Mesodermal cell (in vitro differentiated cells): Measurements from ENCODE around the gene C11orf58. TPM values are rescaled to one million over a fixed set of nuclear protein-coding genes. Genes with fewer than 3 reads are reported as not detected.
A peak's percentile ranks its signal among the peaks of the same experiment; 100 is the strongest.

Source experiments
- H3K27ac ChIP-seq: 2 replicates; pipeline ENCODE4 v1.7.0; 2013; ENCODE audit warnings: mild to moderate bottlenecking, low read depth, low read length, moderate library complexity; ENCODE audit not compliant: severe bottlenecking
- H3K36me3 ChIP-seq: 2 replicates; pipeline ENCODE4 v1.7.1; 2013; ENCODE audit warnings: mild to moderate bottlenecking, low read length, moderate library complexity; ENCODE audit not compliant: control insufficient read depth, insufficient read depth
- H3K4me1 ChIP-seq: one replicate; pipeline ENCODE4 v1.7.1; 2013; ENCODE audit warnings: mild to moderate bottlenecking, low read length; ENCODE audit not compliant: insufficient read depth, control insufficient read depth, poor library complexity, severe bottlenecking
- H3K4me3 ChIP-seq: 2 replicates; pipeline ENCODE4 v1.7.0; 2013; ENCODE audit warnings: low read length, control low read depth, mild to moderate bottlenecking; ENCODE audit not compliant: insufficient read depth, poor library complexity, severe bottlenecking; ENCODE audit errors: extremely low read depth
- H3K9me3 ChIP-seq: 2 replicates; pipeline ENCODE4 v1.7.1; 2013; ENCODE audit warnings: mild to moderate bottlenecking, low read length, moderate library complexity; ENCODE audit not compliant: control insufficient read depth
- WGBS, 2 experiments: methylation state at CpG; one replicate each; pipeline ENCODE4 v1.1.5; 2013; ENCODE audit warnings: missing lambda C conversion rate in 2 of 2; ENCODE audit not compliant: insufficient coverage in 2 of 2; 5-methylcytosine and 5-hydroxymethylcytosine counted together
- polyA plus RNA-seq, 2 experiments: library from polyadenylated mRNA; stranded (reverse); fragments of 50-300 nt; gene quantifications; one replicate each; pipeline ENCODE4 v1.2.3, GENCODE V29; 2013

The C11orf58 gene
- 168 TPM for polyA plus RNA-seq (2013, experiment 1 of 2)
- polyA plus RNA-seq (2013, experiment 2 of 2) = 185 TPM

DNA sequence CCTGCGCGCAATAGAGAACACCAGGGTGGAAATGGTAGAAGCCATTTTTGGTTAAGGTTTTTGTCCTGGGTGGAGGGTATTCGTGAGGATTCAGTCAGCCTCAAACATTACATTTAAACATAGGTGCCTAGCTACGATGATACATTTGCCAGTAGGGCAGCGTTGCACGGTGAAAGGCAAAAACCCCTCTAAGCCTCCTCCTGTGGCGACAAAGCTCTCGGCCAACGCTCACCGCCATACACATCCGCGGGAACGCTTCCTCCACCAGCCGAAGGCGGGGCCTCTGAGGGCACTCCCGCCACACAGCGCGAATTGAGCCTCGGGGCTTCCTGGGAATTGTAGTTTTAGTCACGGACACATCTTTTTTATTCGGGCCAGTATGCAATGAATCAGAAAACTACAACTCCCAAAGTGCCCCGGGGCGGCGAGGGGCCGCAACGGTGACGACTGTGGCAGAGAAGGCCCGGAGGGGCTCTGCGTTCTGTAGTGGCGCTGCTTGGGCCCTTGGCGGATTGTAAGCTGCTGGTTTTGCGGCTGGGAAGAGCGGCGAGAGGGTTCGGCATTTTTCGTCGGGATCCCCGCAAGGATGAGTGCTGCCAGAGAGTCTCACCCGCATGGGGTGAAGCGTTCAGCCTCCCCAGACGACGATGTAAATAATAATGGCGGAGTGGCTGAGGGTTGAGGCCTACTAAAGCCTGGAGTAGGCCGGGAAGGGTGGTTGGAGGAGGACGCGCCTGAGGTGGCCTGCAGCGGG is at the start of gene C11orf58:
Gene C11orf58 (plus strand): TSS at position 455 of the 754 bp plus-strand sequence. CDS start 132 bp downstream, at position 587.
- Histone ChIP-seq H3K36me3 (peaks cover 31% of the 10 kb centered on the region), H3K4me3 (peak within 1 kb of the TSS; percentile 75), H3K27ac (peak within 1 kb of the TSS; percentile 91), H3K9me3 (no peaks in the 10 kb centered on the region), H3K4me1 (peaks cover 5% of the 10 kb centered on the region)
- 0 to 1% methylated on average over 39 to 40 of the region's 47 CpGs for WGBS, 2 experiments

DNA sequence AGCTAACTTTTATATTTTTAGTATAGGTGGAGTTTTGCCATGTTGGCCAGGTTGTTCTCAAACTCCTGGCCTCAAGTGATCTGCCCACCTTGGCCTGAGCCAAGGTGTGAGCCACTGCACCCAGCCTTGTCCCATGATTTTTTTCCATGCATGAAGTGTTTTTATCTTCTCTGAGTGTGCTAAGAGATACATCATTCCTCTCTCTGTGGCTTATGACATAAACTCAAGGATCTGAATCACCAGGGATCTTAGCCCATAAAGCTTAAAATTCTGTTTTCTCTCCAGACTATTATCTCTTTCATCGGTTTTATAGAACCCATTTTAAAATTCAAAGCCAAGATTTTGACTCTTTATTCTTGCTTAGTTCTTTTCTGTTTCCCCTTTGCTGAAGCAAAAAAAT is 48.4 kb upstream of the C11orf58 start:
- no peak overlapping the region for H3K4me3 ChIP-seq
- H3K4me1 ChIP-seq = no peaks in the 10 kb centered on the region
- no peak overlapping the region for H3K27ac ChIP-seq
- H3K9me3 ChIP-seq = no peaks in the 10 kb centered on the region
- 80% methylated on average over 1 of the region's 1 CpG for WGBS, 2 experiments
- H3K36me3 ChIP-seq = no peaks in the 10 kb centered on the region

DNA sequence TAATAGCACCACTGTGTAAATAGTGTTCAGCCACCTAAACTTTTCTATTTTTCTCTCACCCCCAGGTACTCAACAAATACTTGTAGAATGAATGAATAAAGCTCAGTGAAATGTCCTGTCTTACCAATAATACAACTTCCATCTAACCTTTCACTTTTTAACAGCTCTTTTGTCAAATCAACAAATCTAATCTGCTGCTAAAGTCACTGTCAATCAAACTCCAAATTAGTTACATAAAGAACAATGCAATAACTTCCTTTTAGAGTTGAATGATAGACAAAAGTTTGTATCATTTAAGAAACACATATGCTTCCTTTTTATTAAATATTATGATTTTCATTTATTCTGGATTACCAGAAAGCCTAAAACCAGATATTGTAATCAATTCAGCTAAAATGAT is 34.7 kb upstream of the C11orf58 start:
- H3K9me3 ChIP-seq = no peaks in the 10 kb centered on the region
- no peaks in the 10 kb centered on the region for H3K4me1 ChIP-seq
- no peak overlapping the region for H3K4me3 ChIP-seq
- H3K27ac ChIP-seq = no peak overlapping the region
- no peaks in the 10 kb centered on the region for H3K36me3 ChIP-seq

DNA sequence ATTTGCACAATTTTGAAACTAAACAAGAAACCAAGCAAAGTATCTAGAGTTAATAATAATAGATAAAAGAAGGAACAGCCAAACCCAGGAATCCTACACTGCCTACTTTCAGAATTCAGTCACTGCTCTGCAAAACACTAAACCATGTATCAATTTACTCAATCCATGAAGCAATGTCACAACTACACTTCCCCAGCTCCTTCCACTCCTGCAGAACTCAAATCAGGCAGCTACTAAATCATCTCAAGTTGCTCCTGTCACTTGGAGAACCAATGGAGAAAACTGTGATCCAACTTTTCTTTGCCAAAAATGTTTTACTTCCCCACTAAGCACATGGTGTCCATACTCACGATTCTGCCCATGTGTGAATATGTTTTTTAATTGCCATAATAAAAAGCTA is 24.9 kb upstream of the C11orf58 start:
- Histone ChIP-seq H3K9me3 (no peaks in the 10 kb centered on the region), H3K4me3 (no peak overlapping the region), H3K27ac (no peak overlapping the region), H3K36me3 (no peaks in the 10 kb centered on the region), H3K4me1 (no peaks in the 10 kb centered on the region)
- WGBS, 2 experiments = no CpG with 5 or more reads among the region's 1 CpG

DNA sequence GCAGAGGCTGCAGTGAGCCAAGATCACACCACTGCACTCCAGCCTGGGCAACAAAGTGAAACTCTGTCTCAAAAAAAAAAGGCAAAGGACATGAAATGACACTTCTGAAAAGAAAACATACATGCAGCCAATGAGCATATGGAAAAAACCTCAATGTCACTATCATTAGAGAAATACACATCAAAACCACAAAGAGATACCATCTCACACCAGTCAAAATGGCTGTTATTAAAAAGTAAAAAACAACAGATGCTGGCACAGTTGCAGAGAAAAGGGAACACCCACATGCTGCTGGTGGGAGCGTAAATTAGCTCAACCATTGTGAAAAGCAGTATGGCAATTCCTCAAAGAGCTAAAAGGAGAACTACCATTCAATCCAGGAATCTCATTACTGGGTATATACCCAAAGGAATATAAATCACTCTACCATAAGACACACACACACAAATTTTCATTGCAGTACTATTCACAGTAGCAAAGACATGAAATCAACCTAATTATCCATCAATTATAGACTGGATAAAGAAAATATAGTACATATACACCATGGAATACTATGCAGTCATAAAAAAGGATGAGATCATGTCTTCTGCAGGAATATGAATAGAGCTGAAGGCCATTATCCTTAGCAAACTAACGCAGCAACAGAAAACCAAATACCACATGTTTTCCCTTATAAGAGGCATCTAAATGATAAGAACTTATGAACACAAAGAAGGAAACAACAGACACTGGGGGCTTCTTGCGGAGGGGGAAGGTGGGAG is 15.7 kb upstream of the C11orf58 start:
- no peak overlapping the region for H3K27ac ChIP-seq
- H3K4me3 ChIP-seq = no peak overlapping the region
- H3K4me1 ChIP-seq = no peaks in the 10 kb centered on the region
- 0% methylated on average over 1 of the region's 3 CpGs; no CpG with 5 or more reads in 1 of the 2 experiments for WGBS, 2 experiments
- H3K36me3 ChIP-seq = no peaks in the 10 kb centered on the region
- no peaks in the 10 kb centered on the region for H3K9me3 ChIP-seq

DNA sequence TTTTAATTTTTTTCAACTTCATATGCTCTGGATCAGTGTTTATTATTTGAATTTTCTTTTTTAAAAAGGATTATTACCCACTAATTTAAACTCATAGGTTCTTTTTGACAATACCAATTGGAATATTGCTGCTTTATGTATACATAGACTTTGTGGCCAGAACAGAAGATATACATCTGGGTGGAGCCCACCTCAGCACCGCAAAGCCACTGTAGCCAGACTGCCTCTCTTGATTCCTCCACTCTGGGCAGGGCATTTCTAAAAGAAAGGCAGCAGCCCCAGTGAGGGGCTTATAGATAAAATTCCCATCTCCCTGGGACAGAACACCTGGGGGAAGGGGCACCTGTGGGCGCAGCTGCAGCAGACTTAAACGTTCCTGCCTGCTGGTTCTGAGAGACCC is 10.6 kb upstream of the C11orf58 start:
- no peak overlapping the region for H3K4me3 ChIP-seq
- no peaks in the 10 kb centered on the region for H3K36me3 ChIP-seq
- H3K9me3 ChIP-seq = no peaks in the 10 kb centered on the region
- H3K4me1 ChIP-seq = no peaks in the 10 kb centered on the region
- WGBS, 2 experiments = 92 to 100% methylated on average over 1 to 3 of the region's 3 CpGs
- no peak overlapping the region for H3K27ac ChIP-seq

DNA sequence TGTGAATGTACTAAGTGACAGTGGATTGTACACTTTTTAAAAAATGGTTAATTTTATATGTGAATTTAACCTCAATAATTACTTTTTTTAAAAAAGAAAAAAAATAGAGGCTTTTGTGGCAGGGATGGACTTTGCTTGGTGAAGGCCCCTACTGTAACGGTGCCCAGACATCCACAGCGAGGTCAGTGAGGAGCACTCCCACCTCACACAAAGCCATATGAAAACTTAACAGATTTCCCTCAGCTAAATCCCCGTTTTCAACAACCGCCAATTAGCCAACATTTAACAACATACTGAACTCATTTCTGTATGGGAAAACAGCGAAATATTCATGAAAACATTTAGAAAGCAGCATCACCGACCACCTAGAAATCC is 642 bp upstream of the C11orf58 start:
- 0% methylated on average over 1 of the region's 6 CpGs; no CpG with 5 or more reads in 1 of the 2 experiments for WGBS, 2 experiments
- H3K27ac ChIP-seq = peak overlapping the region; percentile 91
- no peaks in the 10 kb centered on the region for H3K9me3 ChIP-seq
- H3K4me1 ChIP-seq = peaks cover 5% of the 10 kb centered on the region
- peaks cover 25% of the 10 kb centered on the region for H3K36me3 ChIP-seq
- H3K4me3 ChIP-seq = peak overlapping the region; percentile 75

DNA sequence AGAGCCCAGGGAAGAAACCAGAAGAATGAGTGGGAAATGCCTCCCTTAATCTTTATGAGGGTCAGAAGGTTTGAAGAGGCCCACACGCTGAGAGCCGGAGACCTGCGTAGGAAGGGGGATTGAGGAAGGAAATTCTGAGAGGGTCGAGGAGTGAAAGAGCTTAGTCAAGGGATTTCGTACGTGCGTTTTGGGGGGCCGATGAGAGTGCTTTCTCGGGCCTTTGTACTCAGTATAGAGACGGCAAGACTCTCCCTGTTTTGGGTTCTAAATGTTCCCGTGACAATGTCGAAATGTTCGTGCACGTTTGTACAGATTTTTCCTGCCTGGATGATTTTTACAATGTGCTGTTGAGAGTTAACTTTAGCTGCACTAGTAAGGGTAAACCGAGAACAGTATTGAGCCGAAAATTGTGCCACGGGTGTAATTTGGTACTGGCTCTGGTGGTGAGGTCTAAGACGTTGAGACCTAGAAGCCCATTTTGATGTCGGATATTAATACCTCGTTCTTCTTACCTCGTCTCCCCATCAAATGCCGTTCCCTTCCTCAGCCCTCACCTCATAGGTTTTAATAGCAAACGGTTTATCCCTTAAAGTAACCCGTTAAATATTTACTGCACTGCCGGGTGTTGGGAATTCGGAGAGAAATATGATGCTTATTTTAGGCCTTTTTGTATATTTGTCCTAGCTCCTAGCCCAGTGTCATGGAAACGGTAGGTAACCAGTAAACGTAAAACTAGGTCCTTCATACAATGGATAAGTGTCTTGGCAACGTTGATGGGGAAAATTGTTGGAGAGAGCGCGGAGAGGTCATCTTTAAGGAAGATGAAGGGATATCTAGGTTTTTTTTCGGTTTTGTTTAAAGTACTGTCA is 734 bp downstream of the C11orf58 start:
- WGBS, 2 experiments = 2 to 4% methylated on average over 24 to 25 of the region's 32 CpGs
- Histone ChIP-seq H3K27ac (peak overlapping the region; percentile 91), H3K4me1 (peaks cover 5% of the 10 kb centered on the region), H3K4me3 (peak overlapping the region; percentile 75), H3K9me3 (no peaks in the 10 kb centered on the region), H3K36me3 (peaks cover 35% of the 10 kb centered on the region)

DNA sequence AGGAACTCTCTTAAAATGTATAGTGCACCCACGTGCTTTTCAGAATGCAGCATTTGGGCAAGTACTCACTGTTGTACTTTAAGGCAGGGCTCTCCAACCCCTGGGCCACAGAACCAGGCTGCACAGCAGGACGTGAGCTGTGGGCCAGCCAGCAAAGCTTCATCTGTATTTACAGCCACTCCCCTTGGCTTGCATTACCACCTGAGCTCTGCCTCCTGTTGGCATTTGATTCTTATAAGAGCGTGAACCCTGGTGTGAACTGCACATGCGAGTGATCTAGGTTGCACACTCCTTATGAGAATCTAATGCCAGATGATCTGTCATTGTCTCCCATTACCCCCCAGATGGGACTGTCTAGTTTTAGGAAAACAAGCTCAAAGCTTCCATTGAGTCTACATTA is 3.0 kb downstream of the C11orf58 start:
- 92 to 95% methylated on average over 2 to 3 of the region's 4 CpGs for WGBS, 2 experiments
- peaks cover 56% of the 10 kb centered on the region for H3K36me3 ChIP-seq
- peaks cover 5% of the 10 kb centered on the region for H3K4me1 ChIP-seq
- H3K4me3 ChIP-seq = no peak overlapping the region
- no peaks in the 10 kb centered on the region for H3K9me3 ChIP-seq
- no peak overlapping the region for H3K27ac ChIP-seq

DNA sequence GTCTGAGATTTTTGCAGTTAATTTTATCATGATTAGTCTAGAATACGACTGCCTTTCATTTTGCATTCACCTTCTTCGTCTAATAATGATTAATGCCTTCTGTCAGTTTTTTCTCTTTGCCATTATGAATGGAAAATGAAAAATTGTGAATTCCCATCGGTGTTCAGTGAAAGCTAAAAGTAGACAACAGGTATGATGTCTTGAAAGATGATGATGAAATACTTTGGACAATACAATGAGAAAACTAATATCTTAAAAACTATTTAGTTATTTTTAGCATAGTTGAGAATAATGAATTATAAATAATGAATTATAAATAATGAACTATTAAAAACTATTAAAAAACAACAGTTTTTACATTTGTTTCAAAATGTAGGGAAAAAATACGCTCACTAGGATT is 5.0 kb downstream of the C11orf58 start:
- peaks cover 5% of the 10 kb centered on the region for H3K4me1 ChIP-seq
- no peak overlapping the region for H3K4me3 ChIP-seq
- H3K27ac ChIP-seq = no peak overlapping the region
- no CpG with 5 or more reads among the region's 4 CpGs for WGBS, 2 experiments
- peaks cover 76% of the 10 kb centered on the region for H3K36me3 ChIP-seq
- H3K9me3 ChIP-seq = no peaks in the 10 kb centered on the region
